Measurements from ENCODE around the gene TUBGCP4.
A peak's percentile ranks its signal among the peaks of the same experiment; 100 is the strongest.

TUBGCP4 gene

GRCh38 chr15:43406189-43406588 is 35.3 kb downstream of the TUBGCP4 start:
- DNase-seq: no peak

- no peak for DNase-seq
These were observed 35.9 kb downstream of the TUBGCP4 start for GRCh38 chr15:43406808-43407207.

GRCh38 chr15:43408789-43409188 is 37.9 kb downstream of the TUBGCP4 start:
- no peak for DNase-seq

- no peak for DNase-seq
These were observed 39.8 kb downstream of the TUBGCP4 start for GRCh38 chr15:43410572-43411214.

- no peak for DNase-seq
These were observed 41.2 kb downstream of the TUBGCP4 start for GRCh38 chr15:43412096-43412495.

DNA sequence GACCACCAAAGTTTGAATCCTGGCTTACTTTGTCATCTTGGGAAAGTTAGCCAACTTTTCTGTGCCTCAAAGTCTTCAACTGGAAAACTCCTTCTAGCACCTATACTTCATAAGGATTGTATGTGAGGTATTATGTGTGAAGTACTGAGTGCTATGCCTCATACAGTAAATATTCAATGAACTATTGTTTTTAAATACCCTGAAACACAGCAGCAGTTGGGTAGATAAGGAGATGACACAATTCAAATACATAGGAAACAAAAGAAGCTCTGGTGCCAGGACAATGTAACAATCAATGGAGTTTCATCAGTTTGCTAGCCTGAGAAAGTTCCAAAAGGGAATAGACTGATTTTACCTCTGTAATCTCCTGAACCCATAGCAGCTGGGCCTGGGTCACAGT is 43.3 kb downstream of the TUBGCP4 start:
- no peak for DNase-seq

DNA sequence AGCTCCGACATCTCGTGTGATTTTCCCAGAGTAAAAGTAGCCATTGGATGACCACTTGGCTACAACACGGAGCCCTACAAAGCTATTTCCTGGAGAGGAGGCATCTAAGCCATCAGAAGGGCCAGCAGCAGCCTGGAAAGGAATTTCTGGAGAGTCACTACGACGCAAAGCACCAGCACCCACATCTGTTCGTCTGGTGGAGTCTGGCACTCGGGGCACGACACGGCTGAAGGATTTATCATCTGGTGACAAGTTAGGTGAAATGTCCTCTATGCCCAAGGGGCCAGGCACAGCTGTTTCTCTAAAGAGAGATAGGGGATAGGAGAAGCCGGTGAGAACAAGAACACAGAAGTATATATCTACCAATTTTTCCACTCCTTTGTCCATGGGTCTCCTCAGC is 49.5 kb downstream of the TUBGCP4 start:
- no peak for DNase-seq

DNA sequence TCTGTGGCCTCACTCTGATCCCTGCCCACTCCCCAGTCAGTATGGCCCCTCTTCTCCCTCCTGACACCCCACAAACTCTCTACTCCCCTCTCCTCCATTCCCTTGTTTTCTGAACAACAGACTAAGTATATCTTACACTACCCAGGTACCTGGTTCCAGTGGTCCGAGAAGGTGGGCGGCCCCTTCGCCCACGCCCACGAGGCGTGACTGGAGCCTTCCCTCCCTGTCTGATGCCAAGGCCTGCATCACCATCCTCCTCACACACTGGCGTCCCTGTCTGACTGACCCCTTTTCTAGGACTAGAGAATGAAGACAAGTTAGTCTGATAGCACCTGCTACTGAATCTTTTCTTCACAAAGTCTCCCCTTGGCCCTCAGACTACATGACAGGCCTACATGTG is 50.0 kb downstream of the TUBGCP4 start:
- no peak for DNase-seq

- no peak for DNase-seq
These were observed 52.9 kb downstream of the TUBGCP4 start for GRCh38 chr15:43423793-43424192.

- no peak for DNase-seq
These were observed 58.8 kb downstream of the TUBGCP4 start for GRCh38 chr15:43429687-43430086.

- DNase-seq: no peak
These were observed 62.3 kb downstream of the TUBGCP4 start for GRCh38 chr15:43433165-43433564.

GRCh38 chr15:43433661-43434303 is 62.9 kb downstream of the TUBGCP4 start:
- DNase-seq: no peak

GRCh38 chr15:43434446-43434845 is 63.5 kb downstream of the TUBGCP4 start:
- DNase-seq: no peak

DNA sequence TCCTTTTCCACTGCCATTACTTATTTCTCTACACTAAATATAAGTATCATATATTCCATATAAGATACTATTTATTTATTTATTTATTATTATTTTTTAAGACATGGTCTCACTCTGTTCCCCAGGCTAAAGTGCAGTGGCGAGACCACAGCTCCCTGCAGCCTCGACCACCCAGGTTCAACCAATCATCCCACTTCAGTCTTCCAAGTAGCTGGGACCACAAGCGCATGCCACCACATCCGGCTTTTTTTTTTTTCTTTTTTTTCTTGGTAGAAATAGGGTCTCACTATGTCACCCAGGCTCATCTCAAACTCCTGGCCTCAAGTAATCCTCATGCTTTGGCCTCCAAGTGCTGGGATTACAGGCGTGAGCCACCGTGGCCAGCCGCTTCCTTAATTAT is 65.5 kb downstream of the TUBGCP4 start:
- DNase-seq: no peak

DNA sequence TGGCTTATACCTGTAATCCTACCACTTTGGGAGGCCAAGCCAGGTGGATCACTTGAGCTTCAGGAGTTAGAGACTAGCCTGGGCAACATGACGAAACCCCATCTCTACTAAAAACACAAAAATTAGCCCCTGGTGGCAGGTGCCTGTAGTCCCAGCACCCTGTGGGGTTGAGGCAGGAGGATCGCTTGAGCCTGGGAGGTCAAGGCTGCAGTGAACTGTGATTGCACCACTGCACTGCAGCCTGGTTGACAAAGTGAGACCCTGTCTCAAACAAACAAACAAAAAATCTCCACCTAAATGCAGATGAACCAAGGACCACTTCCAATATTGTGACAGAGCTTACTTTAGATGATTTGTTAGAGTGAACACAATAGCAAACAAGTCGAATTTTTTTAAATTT is 68.4 kb downstream of the TUBGCP4 start:
- DNase-seq: no peak

DNA sequence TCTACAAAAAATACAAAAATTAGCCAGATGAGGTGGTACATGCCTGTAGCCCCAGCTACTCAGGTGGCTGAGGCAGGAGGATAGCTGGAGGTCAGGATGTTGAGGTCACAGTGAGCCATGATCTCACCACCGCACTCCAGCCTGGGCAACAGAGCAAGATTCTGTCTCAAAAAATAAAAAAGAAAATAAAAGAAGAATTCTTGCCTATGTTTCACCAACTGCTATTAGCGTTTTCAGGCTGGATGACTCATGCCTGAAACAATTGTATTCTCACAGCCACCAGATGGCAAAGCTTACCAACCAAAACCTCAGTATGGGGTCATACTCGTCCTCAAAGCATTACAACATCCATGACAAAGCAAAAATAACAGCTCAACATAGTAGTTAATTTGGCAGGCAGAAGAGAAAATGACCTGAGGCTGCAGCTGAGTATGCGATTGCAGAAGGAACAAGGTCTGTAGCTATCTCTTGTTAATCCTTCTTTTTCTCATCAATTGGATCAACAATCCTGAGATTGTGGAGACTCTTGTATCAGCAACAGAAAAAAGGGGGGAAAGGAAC is 69.9 kb downstream of the TUBGCP4 start:
- peak; percentile 56 for DNase-seq

DNA sequence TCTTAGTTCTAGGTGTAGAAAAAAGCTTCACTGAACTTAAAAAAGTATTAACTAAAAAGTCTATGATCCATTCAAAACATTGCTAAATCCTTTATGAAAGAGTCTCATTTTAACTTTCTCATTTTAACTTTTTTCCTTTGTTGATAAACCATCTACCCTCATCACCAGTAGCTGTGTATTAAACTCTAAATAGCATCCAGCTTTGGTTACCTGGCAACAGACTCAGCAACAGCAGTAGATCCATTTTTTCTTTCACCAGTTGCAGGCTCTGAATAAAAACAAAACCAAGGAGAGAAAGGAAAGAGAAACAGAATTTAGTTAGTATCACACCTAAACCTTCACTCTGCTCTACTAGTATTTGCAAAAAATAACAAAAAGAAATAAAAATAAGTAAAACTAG is 70.4 kb downstream of the TUBGCP4 start:
- DNase-seq: no peak

DNA sequence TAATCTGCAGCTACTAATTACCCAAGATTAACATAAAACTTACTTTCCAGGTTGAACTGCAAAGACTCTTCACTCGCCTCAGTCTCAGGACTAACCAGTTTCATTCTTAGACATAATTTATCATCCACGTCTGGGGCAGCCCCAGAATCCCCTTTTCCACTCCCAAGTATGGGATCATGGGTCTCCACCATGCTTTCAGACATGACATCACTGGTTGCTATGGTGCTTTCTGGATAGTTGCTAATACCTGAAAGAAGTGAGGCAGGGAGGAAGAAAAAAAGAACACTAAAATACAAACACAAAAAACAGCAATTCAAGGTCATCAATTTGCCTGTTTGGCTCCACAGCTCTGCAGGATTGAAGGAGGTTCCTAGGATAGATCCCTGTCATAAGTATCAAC is 75.4 kb downstream of the TUBGCP4 start:
- no peak for DNase-seq

GRCh38 chr15:43449981-43450380 is 79.1 kb downstream of the TUBGCP4 start:
- no peak for DNase-seq
